ENCODE measurements around the gene ATRN.
A peak's percentile ranks its signal among the peaks of the same experiment; 100 is the strongest.
"Not testable (repeated sequence)": the region's sequence is repeated elsewhere in the genome, so short reads cannot be mapped to it uniquely, and the experiment has no call there.

The ATRN gene

GRCh38 chr20:3470627-3471396 lies at the start of gene ATRN:
ATRN (plus strand) TSS chr20:3471018; CDS start chr20:3471108, 90 bp downstream.
- Mint-ChIP-seq H3K4me3 (peak within 1 kb of the TSS; percentile 92), H3K9me3 (no peaks in the 10 kb centered on the region), H3K4me1 (ENCODE audit: low read depth) (peaks cover 26% of the 10 kb centered on the region), H3K36me3 (ENCODE audit: low read depth) (peaks cover 2% of the 10 kb centered on the region), H3K27me3 (ENCODE audit: low read depth) (peaks cover 14% of the 10 kb centered on the region), H3K27ac (peak within 1 kb of the TSS; percentile 70)

DNA sequence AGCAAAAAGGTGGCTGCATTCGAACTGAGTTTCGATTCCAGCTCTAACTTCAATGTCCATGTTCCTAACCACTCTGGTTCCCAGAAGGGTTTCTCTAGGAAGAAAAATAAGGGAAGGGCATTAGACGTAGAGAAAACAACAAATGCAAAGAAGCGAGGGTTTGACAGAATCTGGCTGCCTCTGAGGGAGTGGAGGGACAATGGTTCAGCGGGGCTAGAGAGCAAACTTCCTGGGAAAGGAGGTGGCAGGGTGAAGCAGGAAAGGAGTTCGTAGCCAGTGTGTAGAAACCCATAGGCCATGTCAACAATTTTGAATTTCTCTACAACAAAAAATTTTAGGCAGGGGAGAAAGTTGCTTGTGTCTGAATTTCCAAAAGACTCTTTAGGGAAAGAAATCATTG lies 48.8 kb upstream of the ATRN start:
- Mint-ChIP-seq H3K27me3 (ENCODE audit: low read depth) (peaks cover 12% of the 10 kb centered on the region), H3K9me3 (no peaks in the 10 kb centered on the region), H3K4me3 (no peak overlapping the region)

DNA sequence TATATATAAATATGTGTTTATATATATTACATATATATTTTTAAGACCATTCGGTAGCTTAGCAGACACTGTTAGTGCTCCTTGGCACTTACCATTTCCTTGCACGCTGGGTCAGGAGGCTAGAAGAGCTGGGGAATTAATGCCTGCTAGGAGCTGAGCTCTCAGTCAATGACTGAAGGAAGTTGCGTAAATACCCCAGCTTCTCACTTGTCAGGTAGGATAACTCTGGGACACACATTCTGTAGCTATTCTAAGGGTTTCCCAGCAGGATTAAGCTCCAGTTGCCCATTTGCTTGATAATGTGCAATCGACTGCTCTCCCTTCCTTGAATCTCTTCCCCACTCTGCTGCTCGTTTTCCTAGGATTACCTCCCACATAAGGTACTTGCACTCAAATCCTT lies 47.7 kb upstream of the ATRN start:
- Mint-ChIP-seq H3K27me3 (ENCODE audit: low read depth) (peaks cover 12% of the 10 kb centered on the region), H3K4me3 (no peak overlapping the region), H3K36me3 (ENCODE audit: low read depth) (peaks cover 7% of the 10 kb centered on the region), H3K4me1 (ENCODE audit: low read depth) (peaks cover 9% of the 10 kb centered on the region), H3K27ac (no peak overlapping the region), H3K9me3 (no peaks in the 10 kb centered on the region)

More for the DNA sequence above, 48.8 kb upstream of the ATRN start:
- peaks cover 7% of the 10 kb centered on the region for H3K36me3 Mint-ChIP-seq (ENCODE audit: low read depth)
- H3K4me1 Mint-ChIP-seq (ENCODE audit: low read depth) = peaks cover 9% of the 10 kb centered on the region
- H3K27ac Mint-ChIP-seq = no peak overlapping the region

DNA sequence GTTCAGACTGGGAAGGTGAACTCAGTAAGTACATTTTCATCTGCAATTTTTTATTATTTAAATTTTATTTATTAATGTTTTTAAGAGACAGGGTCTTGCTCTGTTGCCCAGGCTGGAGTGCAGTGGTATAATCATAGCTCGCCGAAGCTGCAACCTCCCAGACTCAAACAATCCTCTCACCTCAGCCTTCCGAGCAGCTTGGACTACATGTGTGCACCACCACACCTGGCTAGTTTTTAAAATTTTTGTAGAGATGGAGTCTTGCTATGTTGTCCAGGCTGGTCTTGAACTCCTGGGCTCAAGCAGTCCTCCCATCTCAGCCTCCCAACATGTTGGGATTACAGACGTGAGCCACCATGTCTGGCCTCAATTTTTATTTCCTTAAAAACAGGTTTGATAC lies 44.1 kb upstream of the ATRN start:
- H3K36me3 Mint-ChIP-seq (ENCODE audit: low read depth); H3K9me3 Mint-ChIP-seq; H3K27ac Mint-ChIP-seq; H3K4me1 Mint-ChIP-seq (ENCODE audit: low read depth); H3K4me3 Mint-ChIP-seq: not testable (repeated sequence)
- peaks cover 32% of the 10 kb centered on the region for H3K27me3 Mint-ChIP-seq (ENCODE audit: low read depth)

GRCh38 chr20:3430376-3431069 lies 40.3 kb upstream of the ATRN start:
- no peak overlapping the region for H3K27ac Mint-ChIP-seq
- no peak overlapping the region for H3K4me3 Mint-ChIP-seq
- H3K27me3 Mint-ChIP-seq (ENCODE audit: low read depth) = peaks cover 28% of the 10 kb centered on the region
- H3K4me1 Mint-ChIP-seq (ENCODE audit: low read depth) = peaks cover 2% of the 10 kb centered on the region
- no peaks in the 10 kb centered on the region for H3K36me3 Mint-ChIP-seq (ENCODE audit: low read depth)
- no peaks in the 10 kb centered on the region for H3K9me3 Mint-ChIP-seq

DNA sequence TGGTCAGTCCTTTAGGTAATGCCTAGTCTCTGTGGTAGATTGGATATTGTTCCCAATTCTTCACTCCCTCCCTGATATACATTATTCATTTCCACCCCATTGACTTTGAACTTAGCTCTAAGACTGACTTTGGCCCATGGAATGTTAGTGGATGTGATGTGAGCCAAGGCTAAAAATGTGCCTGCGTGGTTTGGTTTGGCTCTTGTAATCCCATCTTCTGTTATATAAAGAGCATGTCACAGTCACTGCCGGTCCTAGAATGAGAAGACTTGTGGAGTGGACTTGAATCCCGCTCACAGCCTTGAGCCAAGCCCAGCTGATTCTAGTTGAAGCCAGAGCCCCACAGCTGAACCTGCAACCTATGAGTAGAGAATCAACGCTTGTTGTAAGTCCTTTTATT lies 39.7 kb upstream of the ATRN start:
- no peak overlapping the region for H3K27ac Mint-ChIP-seq
- H3K27me3 Mint-ChIP-seq (ENCODE audit: low read depth) = peaks cover 28% of the 10 kb centered on the region
- H3K36me3 Mint-ChIP-seq (ENCODE audit: low read depth) = no peaks in the 10 kb centered on the region
- H3K4me3 Mint-ChIP-seq = no peak overlapping the region
- no peaks in the 10 kb centered on the region for H3K9me3 Mint-ChIP-seq
- peaks cover 2% of the 10 kb centered on the region for H3K4me1 Mint-ChIP-seq (ENCODE audit: low read depth)

- H3K4me3 Mint-ChIP-seq = no peak overlapping the region
- no peak overlapping the region for H3K27ac Mint-ChIP-seq
- peaks cover 2% of the 10 kb centered on the region for H3K4me1 Mint-ChIP-seq (ENCODE audit: low read depth)
- no peaks in the 10 kb centered on the region for H3K9me3 Mint-ChIP-seq
- no peaks in the 10 kb centered on the region for H3K36me3 Mint-ChIP-seq (ENCODE audit: low read depth)
- H3K27me3 Mint-ChIP-seq (ENCODE audit: low read depth) = peaks cover 28% of the 10 kb centered on the region
Observed at GRCh38 chr20:3432844-3433243, 38.0 kb upstream of the ATRN start.

GRCh38 chr20:3433744-3434143 lies 37.1 kb upstream of the ATRN start:
- Mint-ChIP-seq H3K4me3 (no peak overlapping the region), H3K9me3 (no peaks in the 10 kb centered on the region), H3K36me3 (ENCODE audit: low read depth) (no peaks in the 10 kb centered on the region)

DNA sequence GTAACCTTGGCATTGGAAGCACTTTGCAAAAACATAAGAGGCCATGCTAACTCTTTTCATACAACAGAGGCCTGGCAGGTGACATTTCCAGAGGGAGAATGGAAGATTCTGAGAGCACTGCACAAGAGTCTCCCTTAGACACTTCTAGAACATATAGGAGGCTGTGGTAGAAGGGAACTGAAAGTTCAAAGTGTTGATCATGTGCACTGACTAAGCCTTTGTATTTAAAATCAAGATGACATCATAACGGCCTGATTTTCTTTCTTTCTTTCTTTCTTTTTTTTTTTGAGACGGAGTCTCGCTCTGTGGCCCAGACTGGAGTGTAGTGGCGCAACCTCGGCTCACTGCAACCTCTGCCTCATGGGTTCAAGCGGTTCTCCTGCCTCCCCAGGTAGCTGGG lies 36.6 kb upstream of the ATRN start:
- Mint-ChIP-seq H3K27me3 (ENCODE audit: low read depth) (peaks cover 23% of the 10 kb centered on the region), H3K36me3 (ENCODE audit: low read depth) (no peaks in the 10 kb centered on the region), H3K9me3 (no peaks in the 10 kb centered on the region), H3K4me3 (no peak overlapping the region), H3K27ac (no peak overlapping the region), H3K4me1 (ENCODE audit: low read depth) (peaks cover 2% of the 10 kb centered on the region)

More at GRCh38 chr20:3433744-3434143, 37.1 kb upstream of the ATRN start:
- Mint-ChIP-seq H3K27me3 (ENCODE audit: low read depth) (peaks cover 28% of the 10 kb centered on the region), H3K27ac (no peak overlapping the region), H3K4me1 (ENCODE audit: low read depth) (peaks cover 2% of the 10 kb centered on the region)

DNA sequence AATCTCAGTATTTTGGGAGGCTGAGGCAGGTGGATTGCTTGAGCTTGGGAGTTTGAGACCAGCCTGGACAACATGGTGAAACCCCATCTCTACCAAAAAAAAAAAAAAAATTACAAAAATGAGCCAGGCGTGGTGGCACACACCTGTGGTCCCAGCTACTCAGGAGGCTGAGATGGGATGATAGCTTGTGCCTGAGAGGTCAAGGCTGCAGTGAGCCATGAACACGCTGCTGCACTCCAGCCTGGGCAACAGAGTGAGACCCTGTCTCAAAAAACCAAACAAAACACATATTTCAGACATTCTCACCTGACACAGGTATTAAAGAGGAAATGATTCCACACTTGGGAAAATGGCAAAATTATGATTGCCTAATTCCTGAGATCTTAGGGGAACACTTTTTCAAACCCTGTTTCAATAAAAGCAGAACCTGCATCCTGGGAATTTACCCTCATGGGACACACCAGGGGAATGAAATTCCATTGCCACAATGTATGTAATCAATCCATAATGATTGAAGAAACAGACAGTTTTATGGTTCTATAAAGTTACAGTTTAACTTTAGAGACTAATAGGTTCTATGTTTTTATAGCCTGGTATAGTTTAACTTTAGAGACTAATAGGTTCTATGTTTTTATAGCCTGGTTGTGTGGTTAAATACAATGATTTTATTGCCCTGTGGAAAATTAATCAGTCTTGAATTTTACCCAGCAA lies 33.8 kb upstream of the ATRN start:
- H3K27me3 Mint-ChIP-seq (ENCODE audit: low read depth) = peaks cover 8% of the 10 kb centered on the region
- no peaks in the 10 kb centered on the region for H3K36me3 Mint-ChIP-seq (ENCODE audit: low read depth)
- no peaks in the 10 kb centered on the region for H3K4me1 Mint-ChIP-seq (ENCODE audit: low read depth)
- no peak overlapping the region for H3K4me3 Mint-ChIP-seq
- no peak overlapping the region for H3K27ac Mint-ChIP-seq
- no peaks in the 10 kb centered on the region for H3K9me3 Mint-ChIP-seq

- H3K9me3 Mint-ChIP-seq = no peaks in the 10 kb centered on the region
- peaks cover 32% of the 10 kb centered on the region for H3K27me3 Mint-ChIP-seq (ENCODE audit: low read depth)
- H3K27ac Mint-ChIP-seq = no peak overlapping the region
- H3K36me3 Mint-ChIP-seq (ENCODE audit: low read depth) = no peaks in the 10 kb centered on the region
- H3K4me1 Mint-ChIP-seq (ENCODE audit: low read depth) = no peaks in the 10 kb centered on the region
- H3K4me3 Mint-ChIP-seq = no peak overlapping the region
Observed at GRCh38 chr20:3446779-3447178, 24.0 kb upstream of the ATRN start.

DNA sequence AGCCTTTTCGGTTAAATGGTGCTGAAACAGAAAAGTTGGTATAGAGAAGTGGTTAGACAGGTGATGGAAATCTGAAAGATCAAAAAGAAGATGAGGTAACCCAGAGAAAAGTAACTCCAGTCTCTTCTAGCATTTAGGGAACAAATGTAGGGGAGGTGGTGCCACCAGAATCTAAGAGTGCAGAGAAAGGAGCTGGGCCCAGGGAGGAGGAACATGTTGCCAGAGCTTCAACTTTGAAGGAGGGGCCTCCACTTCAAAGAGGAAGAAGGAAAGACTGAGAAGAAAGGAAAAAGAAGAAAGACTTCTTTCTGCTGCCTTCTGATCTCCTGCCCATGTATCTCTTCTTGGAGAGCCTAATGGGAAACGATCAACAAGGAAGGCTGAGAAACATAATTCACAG lies 23.5 kb upstream of the ATRN start:
- Mint-ChIP-seq H3K4me3 (no peak overlapping the region), H3K27me3 (ENCODE audit: low read depth) (peaks cover 34% of the 10 kb centered on the region), H3K27ac (no peak overlapping the region), H3K9me3 (no peaks in the 10 kb centered on the region), H3K36me3 (ENCODE audit: low read depth) (no peaks in the 10 kb centered on the region), H3K4me1 (ENCODE audit: low read depth) (no peaks in the 10 kb centered on the region)

- Mint-ChIP-seq H3K27ac (no peak overlapping the region), H3K36me3 (ENCODE audit: low read depth) (no peaks in the 10 kb centered on the region), H3K27me3 (ENCODE audit: low read depth) (peaks cover 41% of the 10 kb centered on the region), H3K4me1 (ENCODE audit: low read depth) (no peaks in the 10 kb centered on the region), H3K4me3 (no peak overlapping the region), H3K9me3 (no peaks in the 10 kb centered on the region)
Observed at GRCh38 chr20:3449319-3449718, 21.5 kb upstream of the ATRN start.

DNA sequence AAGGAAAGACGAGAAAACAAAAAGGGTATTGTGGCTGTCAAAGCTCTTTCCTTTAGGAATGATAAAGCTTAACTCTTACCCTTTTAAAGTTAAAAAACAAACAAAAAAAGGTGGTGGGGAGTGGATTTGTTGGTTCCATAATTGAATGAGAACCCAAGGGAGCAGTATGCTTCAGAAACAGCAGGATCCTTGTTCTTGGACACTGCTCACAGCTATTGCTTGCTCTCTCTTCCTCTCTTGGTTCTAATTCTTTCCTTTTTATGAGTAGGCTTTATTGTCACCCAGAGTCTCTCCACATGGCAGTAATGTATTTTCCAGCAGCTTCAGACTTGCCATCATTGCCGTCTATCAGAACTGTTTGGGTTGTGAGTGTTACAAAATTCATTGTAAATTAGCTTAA lies 18.7 kb upstream of the ATRN start:
- peaks cover 30% of the 10 kb centered on the region for H3K27me3 Mint-ChIP-seq (ENCODE audit: low read depth)
- no peak overlapping the region for H3K27ac Mint-ChIP-seq
- H3K9me3 Mint-ChIP-seq = no peaks in the 10 kb centered on the region

GRCh38 chr20:3452690-3453089 lies 18.1 kb upstream of the ATRN start:
- Mint-ChIP-seq H3K4me3 (no peak overlapping the region), H3K36me3 (ENCODE audit: low read depth) (no peaks in the 10 kb centered on the region), H3K4me1 (ENCODE audit: low read depth) (no peaks in the 10 kb centered on the region), H3K27ac (no peak overlapping the region), H3K27me3 (ENCODE audit: low read depth) (peaks cover 30% of the 10 kb centered on the region), H3K9me3 (no peaks in the 10 kb centered on the region)

More for the DNA sequence above, 18.7 kb upstream of the ATRN start:
- Mint-ChIP-seq H3K4me3 (no peak overlapping the region), H3K36me3 (ENCODE audit: low read depth) (no peaks in the 10 kb centered on the region), H3K4me1 (ENCODE audit: low read depth) (no peaks in the 10 kb centered on the region)

Measured in T-helper 1 cell treated with Interleukin-12 subunit alpha and Interleukin-12 subunit beta and Interleukin-4 antibody, amounts not matched to agents 30 μg/mL and 1 μg/mL, for 36 hours (primary cell).